Muscle layer of colon (tissue), 2 donors: Measurements from ENCODE around the gene TRMT13.
A peak's percentile ranks its signal among the peaks of the same experiment; 100 is the strongest.

ENCODE experiments used
- H3K27ac ChIP-seq: one replicate; pipeline ENCODE4 v1.7.0; 2013; ENCODE audit warnings: low read depth, mild to moderate bottlenecking, low read length, moderate library complexity
- H3K27me3 ChIP-seq, 2 donors: one replicate each; pipeline ENCODE4 v1.7.0; 2013; ENCODE audit warnings: low read length in 2 of 2, mild to moderate bottlenecking in 2 of 2; ENCODE audit not compliant: insufficient read depth in 2 of 2, control insufficient read depth in 1 of 2
- H3K36me3 ChIP-seq: one replicate; pipeline ENCODE4 v1.7.0; 2013; ENCODE audit warnings: mild to moderate bottlenecking, low read length; ENCODE audit not compliant: insufficient read depth
- H3K4me1 ChIP-seq: one replicate; pipeline ENCODE4 v1.7.0; 2013; ENCODE audit warnings: mild to moderate bottlenecking, low read length; ENCODE audit not compliant: insufficient read depth
- H3K4me3 ChIP-seq, 2 donors: one replicate each; pipeline ENCODE4 v1.7.0; 2013; ENCODE audit warnings: low read length in 2 of 2, low read depth in 1 of 2, mild to moderate bottlenecking in 1 of 2, moderate library complexity in 1 of 2
- H3K9ac ChIP-seq: one replicate; pipeline ENCODE4 v1.7.0; 2013; ENCODE audit warnings: low read length
- H3K9me3 ChIP-seq: one replicate; pipeline ENCODE4 v1.7.0; 2013; ENCODE audit warnings: mild to moderate bottlenecking, low read length
- donor health status: abdominal sarcoma.
- donor health status: Adenocarcinoma of cecum.

TRMT13 gene

GRCh38 chr1:100130552-100131077, 2.3 kb upstream of the TRMT13 start:
- peaks cover 17% of the 10 kb centered on the region for H3K4me1 ChIP-seq
- no peak overlapping the region for H3K27ac ChIP-seq
- no peaks in the 10 kb centered on the region for H3K36me3 ChIP-seq

GRCh38 chr1:100131623-100132022, 1.3 kb upstream of the TRMT13 start:
- no peaks in the 10 kb centered on the region for H3K9me3 ChIP-seq
- no peaks in the 10 kb centered on the region for H3K36me3 ChIP-seq
- no peaks in the 10 kb centered on the region for H3K27me3 ChIP-seq
- H3K27ac ChIP-seq, result no peak overlapping the region
- H3K9ac ChIP-seq, result no peak overlapping the region
- H3K4me1 ChIP-seq, result peaks cover 17% of the 10 kb centered on the region
- peak overlapping the region in 1 of 2 donors; percentile 94 for H3K4me3 ChIP-seq

More at GRCh38 chr1:100130552-100131077, 2.3 kb upstream of the TRMT13 start:
- Histone ChIP-seq H3K4me3 (no peak overlapping the region), H3K9ac (no peak overlapping the region), H3K27me3 (no peaks in the 10 kb centered on the region), H3K9me3 (no peaks in the 10 kb centered on the region)

- H3K36me3 ChIP-seq, result peaks cover 25% of the 10 kb centered on the region
- H3K27me3 ChIP-seq, result no peaks in the 10 kb centered on the region
- H3K4me3 ChIP-seq, result no peak overlapping the region
- no peak overlapping the region for H3K9ac ChIP-seq
- no peak overlapping the region for H3K27ac ChIP-seq
- H3K4me1 ChIP-seq, result peaks cover 17% of the 10 kb centered on the region
- no peaks in the 10 kb centered on the region for H3K9me3 ChIP-seq
These were observed 1.9 kb downstream of the TRMT13 start for GRCh38 chr1:100134872-100135271.

GRCh38 chr1:100137602-100138001, 4.6 kb downstream of the TRMT13 start:
- H3K27ac ChIP-seq, result no peak overlapping the region
- H3K9me3 ChIP-seq, result no peaks in the 10 kb centered on the region
- H3K4me3 ChIP-seq, result no peak overlapping the region
- peaks cover 8% of the 10 kb centered on the region for H3K4me1 ChIP-seq
- H3K36me3 ChIP-seq, result peaks cover 52% of the 10 kb centered on the region
- H3K27me3 ChIP-seq, result no peaks in the 10 kb centered on the region
- no peak overlapping the region for H3K9ac ChIP-seq

GRCh38 chr1:100141192-100141591, 8.2 kb downstream of the TRMT13 start:
- Histone ChIP-seq H3K9ac (no peak overlapping the region), H3K27ac (no peak overlapping the region), H3K4me1 (no peaks in the 10 kb centered on the region), H3K27me3 (no peaks in the 10 kb centered on the region), H3K36me3 (peaks cover 81% of the 10 kb centered on the region), H3K4me3 (no peak overlapping the region), H3K9me3 (no peaks in the 10 kb centered on the region)

- no peaks in the 10 kb centered on the region for H3K27me3 ChIP-seq
- H3K9me3 ChIP-seq, result no peaks in the 10 kb centered on the region
- H3K27ac ChIP-seq, result no peak overlapping the region
- no peaks in the 10 kb centered on the region for H3K4me1 ChIP-seq
- H3K9ac ChIP-seq, result no peak overlapping the region
- no peak overlapping the region for H3K4me3 ChIP-seq
- peaks cover 78% of the 10 kb centered on the region for H3K36me3 ChIP-seq
These were observed 9.4 kb downstream of the TRMT13 start for GRCh38 chr1:100142343-100142742.

- H3K4me1 ChIP-seq, result no peaks in the 10 kb centered on the region
- no peaks in the 10 kb centered on the region for H3K9me3 ChIP-seq
- peaks cover 59% of the 10 kb centered on the region for H3K36me3 ChIP-seq
- H3K4me3 ChIP-seq, result no peak overlapping the region
- no peak overlapping the region for H3K9ac ChIP-seq
- no peaks in the 10 kb centered on the region for H3K27me3 ChIP-seq
- H3K27ac ChIP-seq, result no peak overlapping the region
These were observed 12.2 kb downstream of the TRMT13 start for GRCh38 chr1:100145116-100145515.

GRCh38 chr1:100146958-100147357, 14.0 kb downstream of the TRMT13 start:
- Histone ChIP-seq H3K27ac (no peak overlapping the region), H3K4me3 (no peak overlapping the region), H3K4me1 (no peaks in the 10 kb centered on the region), H3K9ac (no peak overlapping the region), H3K27me3 (no peaks in the 10 kb centered on the region), H3K9me3 (no peaks in the 10 kb centered on the region), H3K36me3 (peaks cover 41% of the 10 kb centered on the region)

GRCh38 chr1:100147875-100148274, 14.9 kb downstream of the TRMT13 start:
- Histone ChIP-seq H3K4me1 (no peaks in the 10 kb centered on the region), H3K9ac (no peak overlapping the region), H3K36me3 (peaks cover 34% of the 10 kb centered on the region), H3K27ac (no peak overlapping the region), H3K4me3 (no peak overlapping the region), H3K9me3 (no peaks in the 10 kb centered on the region), H3K27me3 (no peaks in the 10 kb centered on the region)

- no peak overlapping the region for H3K4me3 ChIP-seq
- H3K27me3 ChIP-seq, result no peaks in the 10 kb centered on the region
- no peaks in the 10 kb centered on the region for H3K9me3 ChIP-seq
- H3K4me1 ChIP-seq, result no peaks in the 10 kb centered on the region
- H3K27ac ChIP-seq, result no peak overlapping the region
- H3K9ac ChIP-seq, result no peak overlapping the region
- H3K36me3 ChIP-seq, result peaks cover 3% of the 10 kb centered on the region
These were observed 18.7 kb downstream of the TRMT13 start for GRCh38 chr1:100151679-100152078.

- H3K36me3 ChIP-seq, result peaks cover 3% of the 10 kb centered on the region
These were observed 19.3 kb downstream of the TRMT13 start for GRCh38 chr1:100152271-100152670.

GRCh38 chr1:100162881-100163280, 29.9 kb downstream of the TRMT13 start:
- no peaks in the 10 kb centered on the region for H3K36me3 ChIP-seq
- H3K4me3 ChIP-seq, result no peak overlapping the region
- H3K4me1 ChIP-seq, result no peaks in the 10 kb centered on the region
- no peaks in the 10 kb centered on the region for H3K9me3 ChIP-seq
- no peak overlapping the region for H3K27ac ChIP-seq
- H3K27me3 ChIP-seq, result no peaks in the 10 kb centered on the region
- H3K9ac ChIP-seq, result no peak overlapping the region

More at GRCh38 chr1:100152271-100152670, 19.3 kb downstream of the TRMT13 start:
- Histone ChIP-seq H3K27ac (no peak overlapping the region), H3K9me3 (no peaks in the 10 kb centered on the region), H3K4me3 (no peak overlapping the region), H3K9ac (no peak overlapping the region), H3K27me3 (no peaks in the 10 kb centered on the region), H3K4me1 (no peaks in the 10 kb centered on the region)
